ENCODE results near the gene ERI3. TPM values are rescaled to one million over a fixed set of nuclear protein-coding genes. Genes with fewer than 3 reads are reported as not detected.

ERI3 gene
- total RNA-seq, 1 donor, result 47.9 TPM

DNA sequence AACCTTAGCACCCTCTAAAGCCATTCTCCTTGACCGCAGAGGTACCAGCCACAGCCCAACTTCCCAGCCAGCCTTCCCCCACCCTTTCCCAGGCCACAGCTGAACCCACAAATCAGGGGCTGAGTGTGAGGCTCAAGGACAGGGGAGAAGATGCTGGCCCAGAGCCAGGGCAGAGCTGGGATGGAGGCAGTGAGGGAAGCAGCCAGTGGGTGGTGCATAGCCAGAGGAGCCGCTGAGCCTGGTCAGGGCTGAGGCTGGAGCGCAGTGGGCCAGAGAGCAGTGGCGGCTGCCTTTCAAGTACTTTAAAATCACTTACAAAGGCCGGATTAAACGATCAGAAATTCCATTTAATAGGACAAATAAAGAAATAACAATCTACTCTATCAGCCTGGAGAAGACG is 105.5 kb downstream of the ERI3 start:
- H3K4me3 ChIP-seq (ENCODE audit: low read depth, low read length), result no peak overlapping the region
- DNase-seq (ENCODE audit: low read depth), result no peak
- TF ChIP-seq, protein P1, sequence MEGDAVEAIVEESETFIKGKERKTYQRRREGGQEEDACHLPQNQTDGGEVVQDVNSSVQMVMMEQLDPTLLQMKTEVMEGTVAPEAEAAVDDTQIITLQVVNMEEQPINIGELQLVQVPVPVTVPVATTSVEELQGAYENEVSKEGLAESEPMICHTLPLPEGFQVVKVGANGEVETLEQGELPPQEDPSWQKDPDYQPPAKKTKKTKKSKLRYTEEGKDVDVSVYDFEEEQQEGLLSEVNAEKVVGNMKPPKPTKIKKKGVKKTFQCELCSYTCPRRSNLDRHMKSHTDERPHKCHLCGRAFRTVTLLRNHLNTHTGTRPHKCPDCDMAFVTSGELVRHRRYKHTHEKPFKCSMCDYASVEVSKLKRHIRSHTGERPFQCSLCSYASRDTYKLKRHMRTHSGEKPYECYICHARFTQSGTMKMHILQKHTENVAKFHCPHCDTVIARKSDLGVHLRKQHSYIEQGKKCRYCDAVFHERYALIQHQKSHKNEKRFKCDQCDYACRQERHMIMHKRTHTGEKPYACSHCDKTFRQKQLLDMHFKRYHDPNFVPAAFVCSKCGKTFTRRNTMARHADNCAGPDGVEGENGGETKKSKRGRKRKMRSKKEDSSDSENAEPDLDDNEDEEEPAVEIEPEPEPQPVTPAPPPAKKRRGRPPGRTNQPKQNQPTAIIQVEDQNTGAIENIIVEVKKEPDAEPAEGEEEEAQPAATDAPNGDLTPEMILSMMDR (IDR thresholded peaks at IDR 0.05; ENCODE audit: insufficient read depth, low read depth, low read length), result no peak

DNA sequence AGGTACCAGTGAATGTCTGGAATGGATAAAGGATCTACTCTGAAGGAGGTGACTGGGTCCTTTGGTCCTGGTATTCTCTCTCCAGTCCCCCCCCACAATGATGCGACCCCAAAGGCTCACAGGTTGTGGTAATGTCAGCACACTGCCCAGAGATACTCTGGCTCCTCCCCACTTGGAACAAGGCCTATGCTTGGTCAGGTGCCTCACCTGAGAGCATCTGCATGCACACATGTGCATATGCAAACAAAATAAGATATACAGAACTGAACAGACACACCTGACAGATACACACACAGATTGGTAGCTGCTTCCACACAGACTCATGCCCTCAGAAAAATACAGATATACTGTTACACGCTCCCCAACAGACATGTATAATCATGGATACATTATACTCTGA is 108.3 kb downstream of the ERI3 start:
- TF ChIP-seq, protein P1 (IDR thresholded peaks at IDR 0.05; ENCODE audit: insufficient read depth, low read depth, low read length), result no peak
- no peak overlapping the region for H3K4me3 ChIP-seq (ENCODE audit: low read depth, low read length)

DNA sequence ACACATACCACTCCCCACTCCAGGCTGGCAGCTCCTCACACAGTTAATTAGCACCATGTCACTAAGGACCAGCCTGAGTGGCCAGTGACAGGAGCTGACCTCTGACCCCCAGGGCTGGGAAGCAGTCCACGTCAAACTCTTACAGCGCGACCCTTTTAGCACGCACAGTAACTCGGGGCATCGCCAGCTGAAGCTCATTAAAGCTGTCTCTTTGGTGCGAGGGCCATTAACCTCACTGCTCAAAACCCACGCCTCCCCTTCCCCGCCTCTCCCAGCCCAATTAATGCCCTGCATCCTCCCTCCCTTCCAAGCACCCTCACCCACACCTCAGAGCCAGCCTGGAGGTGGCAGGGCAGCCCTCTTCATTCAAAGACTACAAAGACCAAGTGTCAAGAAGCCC is 110.1 kb downstream of the ERI3 start:
- TF ChIP-seq, protein P1 (IDR thresholded peaks at IDR 0.05; ENCODE audit: insufficient read depth, low read depth, low read length), result no peak

More for the DNA sequence above, 108.3 kb downstream of the ERI3 start:
- DNase-seq (ENCODE audit: low read depth), result no peak

DNA sequence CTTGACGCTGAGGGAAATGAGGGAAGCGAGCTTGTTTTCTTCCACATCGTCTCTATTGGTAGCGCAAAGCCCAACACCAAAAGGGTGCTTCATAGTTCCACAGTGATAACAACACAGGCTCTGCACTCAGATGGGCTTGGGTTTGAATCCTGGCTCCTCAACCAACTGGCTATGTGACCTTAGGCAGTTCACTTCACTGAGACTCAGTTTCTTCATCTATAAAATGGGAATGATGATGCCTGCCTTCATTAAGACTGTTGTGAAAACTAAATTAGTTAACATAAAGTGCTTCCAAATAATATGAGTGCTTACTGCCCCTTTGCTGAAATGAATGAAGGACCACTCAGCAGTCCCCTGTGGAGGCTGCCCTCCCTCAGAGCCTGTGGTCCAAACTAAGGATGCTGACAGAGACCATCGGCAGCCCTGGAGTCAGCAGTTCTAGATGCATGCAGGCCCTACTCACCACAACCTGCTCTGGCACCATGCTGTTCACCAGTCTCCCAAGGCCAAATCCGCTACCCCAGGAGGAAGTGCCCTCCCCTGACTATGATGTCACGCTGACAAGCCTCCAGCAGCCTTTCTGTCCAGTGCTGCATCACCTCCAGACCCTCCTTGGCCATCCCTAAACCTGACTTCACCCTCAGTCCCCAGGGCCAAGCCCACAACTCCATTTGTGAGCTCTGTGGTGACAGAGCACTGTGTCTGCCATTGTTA is 111.1 kb downstream of the ERI3 start:
- TF ChIP-seq, protein P1 (IDR thresholded peaks at IDR 0.05; ENCODE audit: insufficient read depth, low read depth, low read length), result no peak
- no peak overlapping the region for H3K4me3 ChIP-seq (ENCODE audit: low read depth, low read length)
- no peak for DNase-seq (ENCODE audit: low read depth)

More for the DNA sequence above, 110.1 kb downstream of the ERI3 start:
- no peak for DNase-seq (ENCODE audit: low read depth)
- H3K4me3 ChIP-seq (ENCODE audit: low read depth, low read length), result no peak overlapping the region

DNA sequence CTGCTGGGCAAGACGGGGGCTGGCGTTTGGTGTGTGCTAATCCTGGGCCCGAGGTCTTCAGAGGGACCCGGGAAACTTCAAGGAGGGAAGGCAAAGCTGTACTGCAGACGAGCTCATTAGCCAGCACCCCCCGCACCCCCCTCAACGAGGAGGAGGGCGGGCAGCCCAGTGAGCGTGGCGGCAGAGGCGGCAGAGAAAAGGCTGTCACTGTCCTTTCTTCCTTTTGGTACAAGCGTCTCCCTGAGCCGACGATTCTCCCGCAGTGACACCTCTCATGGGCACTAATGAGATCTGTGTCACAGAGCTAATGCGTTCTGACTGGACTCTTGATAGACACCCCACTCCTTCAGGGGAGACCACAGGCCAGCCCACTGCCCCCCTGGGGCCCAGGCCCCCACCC is 112.3 kb downstream of the ERI3 start:
- TF ChIP-seq, protein P1 (IDR thresholded peaks at IDR 0.05; ENCODE audit: insufficient read depth, low read depth, low read length), result no peak
- DNase-seq (ENCODE audit: low read depth), result no peak
- no peak overlapping the region for H3K4me3 ChIP-seq (ENCODE audit: low read depth, low read length)

DNA sequence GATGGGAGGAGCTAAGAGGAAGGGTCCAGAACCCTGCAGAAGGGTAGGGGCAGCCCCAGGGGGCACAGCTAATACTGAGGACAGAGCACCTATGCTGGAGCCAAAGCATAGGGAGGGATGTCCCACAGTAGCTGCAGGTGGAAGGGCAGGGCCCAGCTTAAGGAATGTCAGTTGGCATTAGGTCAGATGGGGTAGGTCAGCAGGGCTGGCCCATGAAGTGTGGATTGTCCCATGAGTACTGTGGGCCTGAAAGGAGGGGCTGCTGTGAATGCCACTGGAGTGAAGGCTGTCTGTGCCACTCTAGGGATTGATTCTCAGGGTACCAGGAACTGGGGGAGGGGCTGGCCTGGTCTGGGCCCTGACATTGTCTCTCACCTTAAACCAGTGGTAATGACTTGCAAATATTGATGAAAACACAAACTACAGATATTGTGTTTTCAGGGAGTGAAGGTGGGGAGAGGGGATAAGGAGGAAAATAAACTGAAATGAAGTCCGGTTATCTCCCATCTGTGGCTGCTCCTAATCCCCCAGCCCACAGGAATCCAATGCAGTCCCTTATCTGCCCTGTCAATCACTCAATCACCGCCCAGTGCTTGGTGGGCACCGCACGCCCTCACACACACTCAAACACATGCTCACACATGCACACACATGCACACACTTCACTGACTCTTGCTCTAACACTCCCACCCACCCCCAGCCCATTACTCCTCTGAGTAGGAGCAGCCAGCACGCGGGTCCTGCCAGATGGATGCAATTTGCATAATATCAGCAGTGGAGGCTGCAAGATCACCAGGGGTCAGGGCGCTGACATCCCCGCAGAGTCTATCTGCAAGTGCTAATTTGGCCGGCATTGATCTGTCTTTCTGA is 114.0 kb downstream of the ERI3 start:
- H3K4me3 ChIP-seq (ENCODE audit: low read depth, low read length), result no peak overlapping the region
- TF ChIP-seq, protein P1 (IDR thresholded peaks at IDR 0.05; ENCODE audit: insufficient read depth, low read depth, low read length), result no peak
- no peak for DNase-seq (ENCODE audit: low read depth)
